CD4-positive, alpha-beta T cell treated with Interleukin-17A for 4 hours (primary cell): ENCODE measurements around the gene AKAP5.

Experiments
- DNase-seq: peaks from one replicate; pipeline ENCODE4 v3.0.0-alpha.2; 2020; ENCODE audit warnings: mixed read lengths

AKAP5 gene

GRCh38 chr14:64465191-64465822 is at the start of gene AKAP5:
TSS of gene AKAP5 (plus strand) at chr14:64465499. CDS start at chr14:64468395, 2,896 bp downstream.
- DNase-seq, result peak; percentile 78

GRCh38 chr14:64416348-64416932 is 48.9 kb upstream of the AKAP5 start:
- DNase-seq, result no peak

GRCh38 chr14:64417055-64417770 is 48.1 kb upstream of the AKAP5 start:
- no peak for DNase-seq

- no peak for DNase-seq
These were observed 47.6 kb upstream of the AKAP5 start for GRCh38 chr14:64417771-64418125.

GRCh38 chr14:64419003-64419402 is 46.3 kb upstream of the AKAP5 start:
- no peak for DNase-seq

GRCh38 chr14:64421166-64421565 is 44.1 kb upstream of the AKAP5 start:
- DNase-seq, result no peak

- DNase-seq, result no peak
These were observed 43.3 kb upstream of the AKAP5 start for GRCh38 chr14:64422005-64422404.

GRCh38 chr14:64422756-64423155 is 42.5 kb upstream of the AKAP5 start:
- no peak for DNase-seq

- DNase-seq, result no peak
These were observed 41.3 kb upstream of the AKAP5 start for GRCh38 chr14:64423987-64424386.

- no peak for DNase-seq
These were observed 30.8 kb upstream of the AKAP5 start for GRCh38 chr14:64434528-64434927.

- peak; percentile 26 for DNase-seq
These were observed 27.0 kb upstream of the AKAP5 start for GRCh38 chr14:64438181-64438841.

GRCh38 chr14:64439141-64439540 is 26.2 kb upstream of the AKAP5 start:
- DNase-seq, result no peak

- no peak for DNase-seq
These were observed 24.8 kb upstream of the AKAP5 start for GRCh38 chr14:64440494-64440893.

GRCh38 chr14:64442300-64442988 is 22.9 kb upstream of the AKAP5 start:
- no peak for DNase-seq

GRCh38 chr14:64444140-64444539 is 21.2 kb upstream of the AKAP5 start:
- DNase-seq, result no peak

- peak; percentile 37 for DNase-seq
These were observed 20.1 kb upstream of the AKAP5 start for GRCh38 chr14:64444984-64445845.

GRCh38 chr14:64447876-64448670 is 17.2 kb upstream of the AKAP5 start:
- no peak for DNase-seq

- no peak for DNase-seq
These were observed 15.0 kb upstream of the AKAP5 start for GRCh38 chr14:64450255-64450654.

- no peak for DNase-seq
These were observed 10.6 kb upstream of the AKAP5 start for GRCh38 chr14:64454671-64455070.

GRCh38 chr14:64459405-64460136 is 5.7 kb upstream of the AKAP5 start:
- no peak for DNase-seq

- DNase-seq, result no peak
These were observed 4.1 kb upstream of the AKAP5 start for GRCh38 chr14:64461221-64461620.
